Peyer's patch (tissue), 4 donors: ENCODE results near the gene ALDH8A1.

Experiments used
- CTCF ChIP-seq, 6 experiments: fragments of 450-650 bp in 4 of 6; fragments of 200-600 bp in 2 of 6; sonication (generic) in 1 of 6; IDR thresholded peaks; one replicate each; pipeline ENCODE4 v1.5.1; 2017 to 2019; ENCODE audit warnings: antibody characterized with exemption in 6 of 6, mild to moderate bottlenecking in 3 of 6, moderate library complexity in 1 of 6
- POLR2A ChIP-seq, 2 donors: fragments of 450-650 bp; IDR thresholded peaks; one replicate each; pipeline ENCODE4 v1.5.1; 2017; ENCODE audit warnings: antibody characterized with exemption in 2 of 2, mild to moderate bottlenecking in 2 of 2, moderate library complexity in 2 of 2

DNA sequence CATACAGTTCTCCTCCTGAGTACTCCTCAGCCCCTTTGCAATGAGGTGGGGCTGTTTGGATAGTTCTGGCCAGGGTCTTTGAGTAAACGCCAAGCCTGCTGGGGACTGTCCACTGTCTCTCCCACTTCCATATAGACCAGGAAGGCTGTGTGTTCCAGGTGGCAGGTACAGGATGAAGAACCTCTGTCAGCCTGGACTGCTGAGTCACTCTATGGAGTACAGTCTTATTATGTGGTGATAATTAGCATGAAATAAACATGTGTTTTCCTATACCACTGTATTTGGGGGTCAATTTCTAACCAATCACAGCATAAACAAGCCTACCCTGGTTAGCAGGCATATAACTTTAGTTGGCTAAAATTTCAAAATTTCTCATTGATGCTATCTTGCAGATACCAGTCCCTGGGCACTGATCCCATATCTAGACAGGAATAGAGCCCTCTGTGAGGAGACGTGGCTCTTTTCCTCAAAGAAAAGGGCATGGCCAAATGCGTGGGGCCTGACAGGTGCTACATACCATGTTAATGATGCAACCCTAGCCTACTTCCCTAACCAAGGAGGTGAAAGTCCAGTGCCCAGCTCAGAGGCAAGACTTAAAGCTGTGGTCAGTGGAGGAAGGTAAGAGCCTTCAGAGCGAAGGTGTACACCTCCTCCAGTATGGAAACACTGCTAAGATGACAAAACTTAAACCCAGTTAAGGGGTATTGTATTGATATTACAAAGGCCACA is 4.5 kb upstream of the ALDH8A1 start:
- TF ChIP-seq CTCF (IDR thresholded peaks at IDR 0.05) (no peak), POLR2A (IDR thresholded peaks at IDR 0.05) (no peak)
